C1 segment of cervical spinal cord (tissue), 14 donors: ENCODE results near the gene CA7.

Experiments used
- DNase-seq, 14 donors: peaks; one replicate each; lab custom pipeline; 2025; lab: John Stamatoyannopoulos, UW

CA7 gene

DNA sequence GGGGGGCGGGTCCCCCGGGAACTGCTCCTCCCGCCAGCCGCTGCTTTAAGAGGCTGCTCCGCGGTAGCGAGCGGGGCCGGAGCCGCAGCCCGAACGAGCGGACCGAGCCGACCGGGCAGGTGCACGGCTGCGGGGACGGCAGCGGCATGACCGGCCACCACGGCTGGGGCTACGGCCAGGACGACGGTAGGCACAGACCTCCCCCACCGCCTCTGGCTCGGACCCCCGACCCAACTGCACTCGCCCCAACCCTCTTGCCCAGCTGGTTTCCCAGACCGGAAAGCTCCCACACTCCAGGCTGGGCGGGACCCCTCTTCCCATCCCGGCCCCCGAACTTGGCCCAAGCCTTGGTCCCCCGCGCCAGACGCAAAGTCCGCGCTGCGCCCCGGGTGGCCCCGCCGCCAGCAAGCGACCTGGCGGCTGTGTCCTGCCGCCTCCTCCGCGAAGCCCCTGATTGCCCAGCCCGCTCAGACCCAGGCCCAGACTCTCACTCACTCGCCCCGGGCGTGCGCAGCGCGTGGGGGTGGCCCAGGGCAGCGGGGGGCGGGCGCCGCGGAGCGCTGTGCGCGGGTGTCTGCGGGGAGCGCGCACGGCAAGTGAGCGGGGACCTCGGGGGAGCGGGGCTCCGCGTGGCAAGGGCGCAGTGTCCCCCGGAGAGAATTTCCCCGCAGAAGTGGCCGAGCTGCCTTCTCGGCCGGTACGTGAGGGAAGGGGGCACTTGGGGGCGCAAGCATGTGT, at the start of gene CA7:
CA7 (plus strand) TSS at position 73 of the 738 bp plus-strand sequence; CDS start at position 147, 74 bp downstream.
- DNase-seq = no peak

GRCh38 chr16:66798161-66798560, 46.1 kb upstream of the CA7 start:
- no peak for DNase-seq

DNA sequence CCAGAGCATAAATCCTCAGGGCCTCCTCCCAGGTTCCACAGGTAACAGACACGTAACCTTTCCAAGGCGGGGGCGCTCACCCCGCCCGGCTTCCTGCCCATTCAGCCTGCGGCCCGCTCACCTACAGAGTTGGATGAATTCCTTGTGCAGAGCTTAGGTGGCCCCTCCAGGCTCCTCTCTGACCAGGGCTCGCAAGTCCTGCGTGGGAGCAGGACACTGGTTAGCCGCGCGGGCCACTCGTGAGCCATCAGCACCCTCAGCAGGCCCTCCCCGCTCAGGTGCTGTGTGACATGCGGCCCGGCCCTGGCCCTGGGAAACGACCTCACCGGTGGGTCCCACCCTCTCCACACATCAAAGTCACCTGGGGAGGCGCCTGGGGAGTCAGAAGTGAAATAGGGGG, 43.4 kb upstream of the CA7 start:
- DNase-seq = no peak

DNA sequence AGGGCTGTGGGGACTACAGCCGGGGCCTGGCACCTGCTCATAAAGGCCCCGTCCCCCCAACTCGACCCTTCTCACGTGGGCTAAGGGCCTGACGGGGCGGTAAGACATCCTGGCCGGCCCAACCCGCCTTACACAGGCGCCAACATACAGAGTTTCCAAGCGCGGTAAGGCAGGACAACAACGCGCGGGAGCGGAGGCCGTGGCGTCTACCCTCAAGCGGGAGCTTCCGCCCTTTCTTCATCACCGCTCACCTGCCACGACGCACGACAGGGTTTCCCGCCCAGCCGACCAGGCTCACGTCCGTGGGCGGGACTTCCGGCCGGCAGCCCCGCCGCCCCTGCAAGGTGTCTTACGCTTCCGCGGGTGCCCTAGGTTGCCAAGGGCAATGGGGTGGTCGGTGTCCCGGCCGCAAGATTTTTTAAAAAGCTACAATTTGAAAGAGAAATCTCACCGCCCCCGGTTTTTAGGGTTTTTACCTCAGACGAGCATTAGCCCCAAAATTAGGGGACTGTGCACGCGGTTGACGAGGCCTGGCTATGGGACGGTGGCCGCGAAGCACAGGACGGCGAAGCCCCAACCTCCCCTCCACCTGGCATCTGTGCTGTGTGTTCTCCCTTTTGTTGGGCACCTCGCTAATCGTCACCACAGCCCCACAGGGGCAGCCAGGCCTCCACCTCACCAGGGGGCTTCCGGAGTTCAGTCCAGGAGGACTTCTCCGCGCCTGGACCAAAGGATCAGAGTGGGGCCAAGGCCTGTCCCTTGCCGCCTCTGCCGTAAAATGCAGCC, 42.7 kb upstream of the CA7 start, which contains the start of gene TERB1:
TERB1 (minus strand) TSS at position 265 of the 786 bp plus-strand sequence. CDS start 4,786 bp downstream, outside the sequence.
- DNase-seq = no peak

- DNase-seq = no peak
These were observed 42.1 kb upstream of the CA7 start for GRCh38 chr16:66802159-66802558.

GRCh38 chr16:66809765-66810164, 34.4 kb upstream of the CA7 start:
- DNase-seq = no peak

GRCh38 chr16:66810391-66810790, 33.8 kb upstream of the CA7 start:
- DNase-seq = no peak

DNA sequence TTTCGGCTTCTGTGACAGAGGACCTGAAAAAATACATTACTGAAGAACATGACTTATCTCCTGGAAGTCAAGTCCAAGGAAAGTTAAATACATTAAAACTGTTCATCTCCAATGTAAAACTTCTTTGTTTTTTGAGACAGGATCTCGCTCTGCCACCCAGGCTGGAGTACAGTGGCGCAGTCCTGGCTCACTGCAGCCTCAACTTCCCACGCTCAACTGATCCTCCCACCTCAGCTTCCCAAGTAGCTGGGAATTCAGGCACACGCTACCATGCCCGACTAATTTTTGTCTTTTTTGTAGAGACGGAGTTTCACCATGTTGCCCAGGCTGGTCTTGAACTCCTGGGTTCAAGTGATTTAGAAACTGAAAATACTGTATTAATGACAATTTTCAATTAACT, 33.2 kb upstream of the CA7 start:
- DNase-seq = no peak

GRCh38 chr16:66814734-66815133, 29.5 kb upstream of the CA7 start:
- no peak for DNase-seq

- DNase-seq = no peak
These were observed 20.2 kb upstream of the CA7 start for GRCh38 chr16:66824006-66824405.

DNA sequence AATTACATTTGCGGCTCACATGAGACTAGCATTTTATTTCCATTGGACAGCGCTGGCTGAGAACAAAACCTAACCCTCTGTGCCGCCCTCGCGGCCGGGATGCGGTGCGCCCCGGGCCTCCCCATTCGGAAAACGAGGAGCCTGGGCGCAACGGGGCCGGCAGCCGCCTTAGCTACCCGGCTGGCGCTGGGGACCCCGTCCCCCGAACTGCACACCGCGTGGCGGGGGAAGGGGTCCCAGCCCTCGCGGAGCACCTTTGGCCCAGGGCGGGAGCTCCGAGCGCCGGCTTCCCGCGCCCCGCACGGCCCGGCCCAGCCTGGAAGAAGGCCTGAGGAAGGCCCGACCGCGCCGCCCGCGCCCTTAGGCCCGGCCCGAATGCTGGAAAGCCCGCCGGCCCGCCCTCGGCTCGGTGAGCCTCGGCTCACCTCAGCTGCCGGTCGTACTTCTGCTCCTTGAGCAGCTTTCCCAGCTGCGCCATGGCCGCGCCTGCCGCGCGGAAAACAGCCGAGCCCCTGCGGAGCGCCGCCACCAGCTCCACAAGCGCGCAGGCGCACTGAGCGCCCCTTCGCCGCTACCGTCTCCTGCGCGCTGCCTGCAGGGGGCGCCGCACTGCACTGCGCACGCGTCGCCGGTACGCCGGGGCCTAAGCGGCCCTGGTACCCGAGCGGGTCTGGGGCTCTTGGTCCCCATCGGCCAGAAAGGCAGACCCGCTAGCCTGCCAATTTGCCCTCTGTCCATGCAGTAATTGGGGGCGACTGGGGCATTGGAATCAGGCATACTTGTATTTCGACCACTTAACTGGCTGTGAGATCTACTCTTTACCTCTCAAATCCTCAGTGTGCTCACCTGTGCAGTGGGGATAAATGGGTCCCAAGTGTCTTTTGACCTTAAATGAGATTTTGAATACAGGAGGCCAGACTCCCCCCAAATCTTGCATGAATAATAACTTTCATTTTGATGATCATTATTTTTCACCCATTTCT, 13.5 kb upstream of the CA7 start, which contains the start of gene NAE1:
NAE1 (minus strand) TSS at position 555 of the 983 bp plus-strand sequence; CDS start at position 478, 77 bp downstream.
- DNase-seq = peak; percentile 29 to 92 (median 75)

GRCh38 chr16:66832190-66832589, 12.0 kb upstream of the CA7 start:
- no peak for DNase-seq

DNA sequence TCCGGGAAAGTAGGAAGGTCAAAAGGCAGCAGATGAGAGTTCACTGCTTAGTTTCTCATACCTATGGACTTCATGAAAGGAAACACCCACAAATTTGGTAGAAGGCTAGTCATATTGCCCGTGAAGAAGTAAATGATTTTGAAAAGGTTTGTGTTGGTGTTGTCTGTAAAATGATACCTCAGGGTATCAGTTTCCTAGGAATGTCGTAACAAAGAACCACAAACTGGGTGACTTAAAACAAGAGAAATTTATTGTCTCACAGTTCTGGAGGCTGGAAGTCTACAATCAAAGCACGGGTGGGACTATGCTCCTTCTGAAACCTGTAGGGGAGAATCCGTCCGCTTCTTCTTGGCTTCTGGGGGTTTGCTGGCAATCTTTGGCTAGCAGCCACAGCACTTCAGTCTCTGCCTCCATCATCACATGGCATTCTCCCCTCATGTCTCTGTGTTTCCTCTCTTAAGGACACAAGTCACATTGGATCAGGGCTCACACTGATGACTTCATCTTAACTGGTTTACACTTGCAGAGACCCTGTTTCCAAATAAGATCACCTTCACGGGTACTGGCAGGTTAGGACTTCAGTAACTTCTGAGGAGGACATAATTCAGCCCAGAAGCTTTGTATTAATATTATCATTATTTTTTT, 11.4 kb upstream of the CA7 start:
- no peak for DNase-seq

DNA sequence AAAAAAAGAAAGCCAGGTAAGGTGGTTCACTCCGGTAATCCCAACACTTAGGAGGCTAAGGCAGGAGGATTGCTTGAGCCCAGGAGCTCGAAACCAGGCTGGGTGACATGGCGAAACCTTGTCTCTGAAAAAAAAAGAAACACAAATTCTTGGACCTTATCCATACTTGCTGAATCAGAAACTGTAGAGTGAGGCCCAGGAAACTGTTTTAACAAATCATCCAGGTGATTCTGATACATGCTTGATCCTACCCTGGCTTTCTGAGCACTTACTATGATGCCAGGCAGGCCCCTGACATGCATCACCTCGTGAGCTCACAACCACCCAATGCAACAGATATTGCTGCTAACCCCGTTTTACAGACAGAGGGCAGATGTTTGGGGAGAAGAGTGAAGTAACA, 9.5 kb upstream of the CA7 start:
- DNase-seq = no peak

- DNase-seq = no peak
These were observed 3.3 kb upstream of the CA7 start for GRCh38 chr16:66840883-66841282.

- no peak for DNase-seq
These were observed 2.8 kb upstream of the CA7 start for GRCh38 chr16:66841366-66841765.

DNA sequence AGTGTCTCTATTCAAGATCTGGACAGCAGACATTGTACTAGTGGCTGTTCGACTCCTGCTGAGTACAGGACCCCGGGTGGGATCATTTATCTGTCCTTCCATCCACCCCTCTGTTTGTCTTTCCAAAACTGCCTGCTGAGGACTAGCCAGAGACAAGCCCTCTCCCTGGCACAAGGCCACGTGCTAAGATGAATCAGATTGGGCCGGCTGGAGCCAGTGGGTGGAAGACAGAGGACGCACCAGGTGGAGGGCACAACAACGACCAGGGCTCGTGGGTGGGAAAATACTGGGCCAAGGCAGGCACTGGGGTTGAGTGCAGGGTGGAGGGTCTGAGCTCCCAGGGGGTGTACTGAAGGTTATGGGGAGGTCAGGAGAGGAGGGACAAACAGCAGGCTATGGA, 1.4 kb upstream of the CA7 start:
- no peak for DNase-seq

DNA sequence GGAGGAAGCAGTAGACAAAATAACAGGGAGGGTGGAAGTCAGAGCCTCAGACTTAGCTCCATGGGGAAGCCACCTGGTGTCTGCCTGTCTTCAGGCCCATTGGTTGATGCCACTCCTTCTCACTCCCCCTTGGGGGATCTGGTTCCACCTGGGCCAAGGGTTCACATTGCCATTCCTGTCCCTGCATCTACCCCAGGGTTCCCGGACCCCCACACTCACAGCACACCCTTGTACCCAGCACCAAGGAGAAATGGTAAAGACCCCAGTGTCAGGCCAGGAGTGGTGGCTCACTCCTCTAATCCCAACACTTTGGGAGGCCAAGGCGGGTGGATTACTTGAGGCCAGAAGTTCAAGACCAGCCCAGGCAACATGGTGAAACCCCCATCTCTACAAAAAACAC, 1.0 kb upstream of the CA7 start:
- DNase-seq = no peak

DNA sequence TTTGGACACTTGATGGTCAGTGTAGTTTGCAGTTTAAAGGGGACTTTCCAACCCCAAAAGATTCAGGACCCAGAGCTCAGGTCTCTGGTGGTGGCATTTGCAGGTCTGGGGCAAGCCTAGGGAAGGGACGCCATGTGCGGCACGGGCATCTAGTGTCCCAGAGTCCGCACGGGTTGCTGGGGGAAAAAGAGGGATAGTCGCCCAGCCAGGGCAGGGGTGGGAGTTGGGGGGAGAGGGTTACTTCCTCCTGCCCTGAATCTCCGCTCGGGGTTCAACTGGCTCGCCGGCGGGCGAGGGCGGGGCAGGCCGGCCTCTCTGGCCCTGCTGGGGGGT, 239 bp upstream of the CA7 start:
- DNase-seq = no peak

DNA sequence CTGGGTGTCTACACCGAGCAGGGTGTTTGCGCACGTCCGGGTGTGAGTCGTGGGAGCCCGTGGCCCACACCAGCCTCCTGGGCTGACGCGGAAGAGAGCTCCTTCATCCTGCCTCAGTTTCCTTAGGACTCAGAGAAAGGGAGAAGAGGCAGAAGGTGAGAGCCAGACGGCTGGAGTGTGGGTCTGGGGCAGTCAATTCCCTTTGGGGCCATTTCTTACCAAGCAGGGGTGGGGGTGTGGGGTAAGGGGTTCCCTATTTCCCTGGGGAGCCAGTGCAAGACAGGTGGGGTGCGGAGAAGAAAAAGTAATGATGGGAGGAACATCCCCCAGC, 831 bp downstream of the CA7 start:
- DNase-seq = no peak

- DNase-seq = no peak
These were observed 1.6 kb downstream of the CA7 start for GRCh38 chr16:66845791-66846221.
